ENCODE results near the gene HEYL. TPM values are rescaled to one million over a fixed set of nuclear protein-coding genes. Genes with fewer than 3 reads are reported as not detected.
A peak's percentile ranks its signal among the peaks of the same experiment; 100 is the strongest.

Gene HEYL
- total RNA-seq, 4 donors from 2014 or later = 0.78 to 3.3 (median 2.4) TPM

DNA sequence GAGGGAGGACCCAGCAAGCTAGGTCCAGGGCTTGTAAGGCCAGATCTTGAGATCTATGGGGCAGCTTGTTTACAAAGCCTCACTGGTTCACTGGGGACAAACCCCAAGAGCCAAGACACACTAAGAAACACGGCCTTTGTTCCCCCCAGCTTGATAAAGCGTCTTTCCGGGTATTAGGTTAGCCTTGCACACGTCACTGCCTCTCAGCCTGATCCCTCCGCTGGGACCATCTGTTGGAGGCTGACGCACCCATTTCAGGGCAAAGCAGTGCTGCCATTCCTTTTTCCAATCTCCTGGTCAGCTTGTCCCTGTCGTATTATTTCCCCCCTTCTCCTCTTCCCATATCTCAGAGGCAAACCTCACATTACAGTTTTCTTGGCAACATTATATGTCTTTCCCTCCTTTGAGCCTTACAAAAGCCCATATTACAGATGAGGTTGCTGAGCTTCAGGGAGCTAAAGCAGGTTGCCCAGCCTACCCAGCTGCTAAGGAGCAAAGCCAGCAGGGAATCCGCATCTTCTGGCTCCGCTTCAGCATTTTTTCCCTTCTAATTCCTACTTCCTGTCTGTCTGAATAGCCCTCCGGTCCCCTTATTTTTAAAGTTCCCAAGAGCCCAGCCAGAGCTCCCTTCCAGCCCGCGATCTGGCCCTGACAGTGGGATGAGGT is 4.1 kb downstream of the HEYL start:
- Histone ChIP-seq H3K4me1 (peaks cover 7 to 14% of the 10 kb centered on the region in 2 donors), H3K36me3 (no peaks in the 10 kb centered on the region), H3K9me3 (no peaks in the 10 kb centered on the region), H3K27me3 (peaks cover 0 to 9% (median 5%) of the 10 kb centered on the region in 3 donors), H3K4me3 (peak overlapping the region in 2 of 4 donors; percentile 26 to 53), H3K27ac (peak overlapping the region; percentile 61 to 75 (median 66))
- in situ Hi-C loops (cut with MboI; ENCODE audit: low sequenced_read_pairs in 4 of 4) (no loop called here), intact Hi-C loops (cut with DNase I; ENCODE audit: low total_unique reads) (no loop called here)
- ATAC-seq (peak; percentile 9 to 27), DNase-seq (no peak)
- TF ChIP-seq, protein P1, sequence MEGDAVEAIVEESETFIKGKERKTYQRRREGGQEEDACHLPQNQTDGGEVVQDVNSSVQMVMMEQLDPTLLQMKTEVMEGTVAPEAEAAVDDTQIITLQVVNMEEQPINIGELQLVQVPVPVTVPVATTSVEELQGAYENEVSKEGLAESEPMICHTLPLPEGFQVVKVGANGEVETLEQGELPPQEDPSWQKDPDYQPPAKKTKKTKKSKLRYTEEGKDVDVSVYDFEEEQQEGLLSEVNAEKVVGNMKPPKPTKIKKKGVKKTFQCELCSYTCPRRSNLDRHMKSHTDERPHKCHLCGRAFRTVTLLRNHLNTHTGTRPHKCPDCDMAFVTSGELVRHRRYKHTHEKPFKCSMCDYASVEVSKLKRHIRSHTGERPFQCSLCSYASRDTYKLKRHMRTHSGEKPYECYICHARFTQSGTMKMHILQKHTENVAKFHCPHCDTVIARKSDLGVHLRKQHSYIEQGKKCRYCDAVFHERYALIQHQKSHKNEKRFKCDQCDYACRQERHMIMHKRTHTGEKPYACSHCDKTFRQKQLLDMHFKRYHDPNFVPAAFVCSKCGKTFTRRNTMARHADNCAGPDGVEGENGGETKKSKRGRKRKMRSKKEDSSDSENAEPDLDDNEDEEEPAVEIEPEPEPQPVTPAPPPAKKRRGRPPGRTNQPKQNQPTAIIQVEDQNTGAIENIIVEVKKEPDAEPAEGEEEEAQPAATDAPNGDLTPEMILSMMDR (IDR thresholded peaks at IDR 0.05 in 4 of 5, conservative IDR thresholded peaks at IDR 0.05 in 1 of 5) = no peak
- TF ChIP-seq POLR2A (IDR thresholded peaks at IDR 0.05) = no peak

DNA sequence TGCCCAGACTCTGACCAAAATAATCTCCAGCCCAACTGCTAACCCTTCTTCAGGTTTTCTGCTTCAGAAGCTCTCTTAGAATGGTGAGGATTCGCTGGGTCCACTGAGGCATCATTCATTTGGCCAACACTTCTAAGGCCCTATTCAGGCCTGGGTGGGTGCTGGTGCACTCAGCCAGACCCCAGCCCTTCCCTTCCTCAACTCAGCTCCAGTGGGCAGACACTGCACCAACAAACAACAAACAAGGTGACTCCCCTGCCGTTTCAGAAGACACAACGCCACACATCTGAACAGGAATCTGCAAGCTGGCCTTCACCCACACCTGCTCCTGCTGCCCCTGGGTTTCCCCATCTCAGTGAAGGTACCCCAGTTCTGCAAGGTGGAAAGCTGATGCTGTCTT is 6.0 kb downstream of the HEYL start:
- in situ Hi-C loops (cut with MboI; ENCODE audit: low sequenced_read_pairs in 4 of 4) (no loop called here), intact Hi-C loops (cut with DNase I; ENCODE audit: low total_unique reads) (no loop called here)
- TF ChIP-seq POLR2A (IDR thresholded peaks at IDR 0.05) = no peak
- TF ChIP-seq, protein P1 (IDR thresholded peaks at IDR 0.05 in 4 of 5, conservative IDR thresholded peaks at IDR 0.05 in 1 of 5) = no peak
- peaks cover 0 to 4% (median under 1%) of the 10 kb centered on the region in 3 donors for H3K27me3 ChIP-seq
- H3K4me1 ChIP-seq = peaks cover 7 to 14% of the 10 kb centered on the region in 2 donors
- no peaks in the 10 kb centered on the region for H3K9me3 ChIP-seq
- no peak for DNase-seq
- no peak for ATAC-seq
- H3K4me3 ChIP-seq = peak overlapping the region in 2 of 4 donors; percentile 25 to 28
- H3K36me3 ChIP-seq = no peaks in the 10 kb centered on the region
- H3K27ac ChIP-seq = peak overlapping the region in 3 of 4 donors; percentile 15 to 75 (median 61)

DNA sequence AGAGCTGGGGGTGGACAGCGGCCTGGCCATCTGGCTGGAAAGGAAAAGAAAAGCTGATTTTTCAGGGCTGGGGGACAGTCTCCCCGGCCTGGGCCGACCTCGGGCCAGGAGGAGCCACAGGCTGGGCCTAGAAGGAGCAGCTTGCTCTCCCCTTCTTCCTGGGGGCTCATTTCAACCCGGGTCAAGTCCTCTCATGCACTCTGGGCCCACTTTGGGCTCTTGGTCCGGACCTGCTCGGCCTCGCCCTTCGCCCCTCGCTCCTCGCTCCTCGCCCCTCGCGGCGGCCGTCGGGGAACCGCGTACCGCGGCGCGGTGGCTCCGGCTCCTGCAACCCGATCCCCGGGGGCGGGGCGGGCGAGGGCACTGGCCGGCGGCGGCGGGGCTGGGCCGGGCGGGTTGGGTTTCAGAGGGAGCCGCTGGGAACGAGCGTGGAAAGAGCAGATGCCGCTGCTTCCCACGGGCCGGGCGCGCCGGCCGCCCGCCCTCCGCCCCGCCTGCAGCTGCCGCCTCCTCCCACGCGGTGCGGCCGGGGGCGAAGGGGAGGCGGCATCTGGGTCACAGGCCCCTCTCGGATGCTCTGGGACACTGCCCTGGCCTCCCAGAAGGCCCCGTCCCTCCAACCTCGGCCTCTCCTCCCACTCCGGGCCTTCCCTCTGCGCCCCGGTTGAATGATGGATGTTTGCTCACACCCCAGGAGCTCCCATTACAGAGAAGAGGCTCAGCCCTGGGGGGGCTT is 6.6 kb downstream of the HEYL start:
- Histone ChIP-seq H3K9me3 (no peaks in the 10 kb centered on the region), H3K4me3 (peak overlapping the region; percentile 24 to 28 (median 26)), H3K27me3 (peaks cover 0 to 4% (median 0%) of the 10 kb centered on the region in 3 donors), H3K36me3 (no peaks in the 10 kb centered on the region), H3K4me1 (peaks cover 7 to 14% of the 10 kb centered on the region in 2 donors), H3K27ac (peak overlapping the region; percentile 50 to 75 (median 56))
- DNase-seq (peak in 1 of 2 donors; percentile 60), ATAC-seq (peak; percentile 72 to 81)
- intact Hi-C loops (cut with DNase I; ENCODE audit: low total_unique reads) = no loop called here
- in situ Hi-C loops (cut with MboI; ENCODE audit: low sequenced_read_pairs in 4 of 4) = no loop called here
- peak in 1 of 2 donors; percentile 26 for TF ChIP-seq POLR2A (IDR thresholded peaks at IDR 0.05)
- TF ChIP-seq, protein P1 (IDR thresholded peaks at IDR 0.05 in 4 of 5, conservative IDR thresholded peaks at IDR 0.05 in 1 of 5) = no peak

DNA sequence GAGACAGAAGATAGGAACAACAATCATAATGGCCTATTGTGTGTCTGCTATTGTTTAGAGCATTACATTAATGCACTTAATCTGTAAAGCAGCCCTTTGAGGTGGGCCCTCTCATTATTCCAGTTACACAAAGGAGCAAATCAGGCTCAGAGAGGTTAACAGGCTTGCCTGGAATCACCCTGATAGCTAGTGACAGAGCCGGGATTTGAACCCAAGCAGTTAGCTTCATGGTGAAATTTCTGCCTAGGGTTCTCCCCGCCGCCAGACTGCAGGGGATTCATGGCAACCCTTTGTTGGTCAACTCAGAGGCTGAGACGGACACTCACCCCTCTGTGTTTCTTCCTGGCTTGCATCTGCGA is 7.1 kb downstream of the HEYL start:
- H3K27ac ChIP-seq = peak overlapping the region; percentile 19 to 51 (median 37)
- intact Hi-C loops (cut with DNase I; ENCODE audit: low total_unique reads) (no loop called here), in situ Hi-C loops (cut with MboI; ENCODE audit: low sequenced_read_pairs in 4 of 4) (no loop called here)
- H3K36me3 ChIP-seq = no peaks in the 10 kb centered on the region
- no peak for TF ChIP-seq POLR2A (IDR thresholded peaks at IDR 0.05)
- TF ChIP-seq, protein P1 (IDR thresholded peaks at IDR 0.05 in 4 of 5, conservative IDR thresholded peaks at IDR 0.05 in 1 of 5) = no peak
- ATAC-seq (no peak), DNase-seq (no peak)
- H3K9me3 ChIP-seq = no peaks in the 10 kb centered on the region
- H3K4me1 ChIP-seq = peaks cover 7 to 16% of the 10 kb centered on the region in 2 donors
- H3K4me3 ChIP-seq = peak overlapping the region in 3 of 4 donors; percentile 24 to 26 (median 25)
- peaks cover 0 to 4% (median 0%) of the 10 kb centered on the region in 3 donors for H3K27me3 ChIP-seq
